B cell (primary cell): ENCODE measurements around the gene S100A8. TPM values are rescaled to one million over a fixed set of nuclear protein-coding genes. Genes with fewer than 3 reads are reported as not detected.
"Not testable (repeated sequence)": the region's sequence is repeated elsewhere in the genome, so short reads cannot be mapped to it uniquely, and the experiment has no call there.

Experiments
- ATAC-seq: fragments of 200-7000 bp; cut with Tn5 transposase; one replicate; pipeline ENCODE4 v1.10.0; 2021; ENCODE audit warnings: low read depth, mild to moderate bottlenecking, moderate number of reproducible peaks, moderate library complexity
- CTCF ChIA-PET: fragments of 350-600 bp; sonication (Branson Sonifier 250); formaldehyde crosslinking; loops from one replicate; lab custom pipeline; 2021; ENCODE audit warnings: antibody characterized with exemption, inconsistent platforms; lab: Charles Lee
- POLR2A ChIA-PET: fragments of 350-600 bp; sonication (Branson Sonifier 250); formaldehyde crosslinking; loops from one replicate; lab custom pipeline; 2021; ENCODE audit warnings: antibody characterized with exemption; lab: Charles Lee
- DNase-seq: peaks from one replicate; pipeline ENCODE4 v3.0.0; 2013
- H2AFZ ChIP-seq: 2 replicates; pipeline ENCODE4 v1.6.1; 2012; ENCODE audit warnings: mild to moderate bottlenecking, low read depth, low read length; ENCODE audit not compliant: insufficient read depth, poor library complexity, severe bottlenecking
- H3K27ac ChIP-seq, 2 donors: 1 replicate in 1 of 2; 2 replicates in 1 of 2; pipeline ENCODE4 v1.5.1; 2012 to 2013; ENCODE audit warnings: low read length in 2 of 2, mild to moderate bottlenecking in 2 of 2, moderate library complexity in 1 of 2
- H3K27me3 ChIP-seq, 4 experiments: fragments of 200-600 bp in 1 of 4; sonication (generic) in 1 of 4; replicated peaks in 1 of 4; 1 replicate in 2 of 4; 2 replicates in 2 of 4; pipeline versions ENCODE4 v1.6.1 to v1.7.0; 2013 to 2016; ENCODE audit warnings: low read length in 3 of 4, mild to moderate bottlenecking in 2 of 4, mixed read lengths in 1 of 4, moderate library complexity in 1 of 4; ENCODE audit not compliant: insufficient read depth in 4 of 4, control insufficient read depth in 3 of 4; ENCODE audit errors: control extremely low read depth in 1 of 4
- H3K36me3 ChIP-seq, 2 experiments: replicated peaks in 1 of 2; 1 replicate in 1 of 2; 2 replicates in 1 of 2; pipeline versions ENCODE4 v1.6.1 to v1.7.1; 2013; ENCODE audit warnings: low read length in 1 of 2; ENCODE audit not compliant: insufficient read depth in 2 of 2, control insufficient read depth in 1 of 2; ENCODE audit errors: control extremely low read depth in 1 of 2, extremely low read depth in 1 of 2
- H3K4me1 ChIP-seq, 2 donors: fragments of 200-600 bp in 1 of 2; sonication (generic) in 1 of 2; 1 replicate in 1 of 2; 2 replicates in 1 of 2; pipeline versions ENCODE4 v1.5.1 to v1.6.1; 2013 to 2017; ENCODE audit warnings: low read length in 2 of 2; ENCODE audit not compliant: control insufficient read depth in 2 of 2, insufficient read depth in 2 of 2
- H3K4me2 ChIP-seq: replicated peaks from 2 replicates; pipeline ENCODE3; 2012; ENCODE audit warnings: mild to moderate bottlenecking, low read depth, low read length; ENCODE audit not compliant: poor library complexity, severe bottlenecking
- H3K4me3 ChIP-seq, 5 experiments: fragments of 200-600 bp in 1 of 5; sonication (generic) in 1 of 5; 1 replicate in 3 of 5; 2 replicates in 2 of 5; pipeline versions ENCODE4 v1.5.1 to v1.7.0; 2011 to 2016; ENCODE audit warnings: low read length in 4 of 5, mild to moderate bottlenecking in 4 of 5, low read depth in 2 of 5, control low read depth in 1 of 5, moderate library complexity in 1 of 5; ENCODE audit not compliant: insufficient read depth in 1 of 5; ENCODE audit errors: control extremely low read depth in 1 of 5, extremely low read depth in 1 of 5
- H3K79me2 ChIP-seq: fragments of 200-600 bp; sonication (generic); one replicate; pipeline ENCODE4 v1.6.0; 2016; ENCODE audit warnings: low read length; ENCODE audit not compliant: control insufficient read depth, insufficient read depth
- H3K9ac ChIP-seq: fragments of 200-600 bp; sonication (generic); 2 replicates; pipeline ENCODE4 v1.6.1; 2017; ENCODE audit warnings: mild to moderate bottlenecking, low read length, moderate library complexity
- H3K9me3 ChIP-seq, 3 donors: one replicate each; pipeline versions ENCODE4 v1.6.1 to v1.7.1; 2013; ENCODE audit warnings: low read length in 2 of 3; ENCODE audit not compliant: control insufficient read depth in 2 of 3, insufficient read depth in 1 of 3; ENCODE audit errors: control extremely low read depth in 1 of 3
- H4K20me1 ChIP-seq: 2 replicates; pipeline ENCODE4 v1.6.0; 2012; ENCODE audit warnings: mild to moderate bottlenecking, low read length; ENCODE audit not compliant: insufficient read depth, control insufficient read depth, poor library complexity, severe bottlenecking
- H3K27ac Mint-ChIP-seq: one replicate; pipeline ENCODE4 v1.8.0; 2021; ENCODE audit warnings: mixed read lengths
- H3K27me3 Mint-ChIP-seq: one replicate; pipeline ENCODE4 v1.8.0; 2021; ENCODE audit warnings: mixed read lengths
- H3K4me1 Mint-ChIP-seq: one replicate; pipeline ENCODE4 v1.8.0; 2021; ENCODE audit warnings: mixed read lengths
- H3K4me3 Mint-ChIP-seq: one replicate; pipeline ENCODE4 v1.8.0; 2021; ENCODE audit warnings: mixed read lengths
- H3K9me3 Mint-ChIP-seq: one replicate; pipeline ENCODE4 v1.8.0; 2022; ENCODE audit warnings: mixed read lengths; ENCODE audit not compliant: insufficient read depth
- EZH2 ChIP-seq: IDR thresholded peaks from 2 replicates; pipeline ENCODE4 v1.6.1; 2012; ENCODE audit warnings: borderline replicate concordance, low read depth, mild to moderate bottlenecking, moderate library complexity, low read length; ENCODE audit not compliant: insufficient read depth, poor library complexity, severe bottlenecking
- WGBS: methylation state at CpG from one replicate; pipeline ENCODE4 v1.1.5; 2013; ENCODE audit warnings: missing lambda C conversion rate; ENCODE audit not compliant: insufficient coverage; 5-methylcytosine and 5-hydroxymethylcytosine counted together
- intact Hi-C: fragments of 100-400 bp; cut with micrococcal nuclease; formaldehyde crosslinking; loops from one replicate; pipeline ENCODE4 v1.10.0; 2022
- polyA plus RNA-seq: library from polyadenylated mRNA; depleted of rRNA; stranded (reverse); fragments of >200 nt; gene quantifications from 2 replicates; pipeline ENCODE4 v1.2.3, GENCODE V29; 2012
- total RNA-seq, 2 donors: library from RNA; stranded (reverse); fragments of 120-200 nt in 1 of 2; gene quantifications; 1 replicate in 1 of 2; 2 replicates in 1 of 2; pipeline versions ENCODE4 v1.2.3 to v1.2.4, GENCODE V29; 2013 to 2022
- TF ChIP-seq, protein P1 (sequence below): fragments of 200-600 bp; IDR thresholded peaks from one replicate; pipeline ENCODE4 v1.8.0; 2022; ENCODE audit warnings: antibody characterized with exemption, mild to moderate bottlenecking

Gene S100A8
- total and polyA plus RNA-seq, 2 donors (not counting 1 experiment from before 2014, with no cell fraction given): 3.3 to 16.7 TPM

DNA sequence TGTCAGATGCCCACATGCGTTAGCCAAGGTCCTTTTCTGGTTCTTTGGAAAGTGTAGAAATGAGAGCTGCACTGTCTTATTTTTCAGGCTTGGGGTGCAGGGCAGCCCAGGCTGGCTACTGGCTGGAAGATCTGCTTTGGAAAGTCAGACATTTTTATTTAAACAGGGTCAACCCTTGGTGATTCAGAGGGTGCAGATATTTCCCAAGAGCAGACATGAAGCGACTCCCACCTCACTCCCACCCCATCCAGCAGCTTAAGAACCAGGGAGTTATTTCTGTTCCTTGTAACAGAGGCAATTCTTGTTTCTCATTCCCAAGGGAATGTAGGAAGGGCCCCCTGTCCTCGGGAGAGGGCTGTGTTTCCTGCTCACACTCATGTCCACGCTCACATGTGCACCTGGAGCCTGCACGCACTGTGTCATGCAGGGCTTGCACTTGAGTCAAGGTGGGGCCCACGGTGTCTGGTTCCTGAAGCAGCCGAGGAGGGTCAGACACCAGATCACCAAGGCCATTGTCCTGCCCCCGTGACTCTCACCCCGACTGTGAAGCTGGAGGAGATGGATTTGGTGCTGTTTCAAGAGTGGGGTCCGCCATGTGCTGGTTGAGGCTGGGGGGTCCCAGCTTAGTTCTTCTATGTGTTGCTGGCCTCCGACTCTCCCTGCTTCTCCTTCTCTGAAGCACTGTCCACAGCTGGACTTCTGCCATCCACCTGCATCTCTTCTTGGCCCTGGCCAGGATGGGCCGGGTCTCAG is 26.4 kb upstream of the S100A8 start:
- DNase-seq: no peak
- POLR2A ChIA-PET: no interaction called here
- intact Hi-C loops: no loop called here
- no peak overlapping the region for H3K27ac Mint-ChIP-seq
- peaks cover 3% of the 10 kb centered on the region for H3K9me3 Mint-ChIP-seq
- 83% methylated on average over 9 of the region's 12 CpGs for WGBS
- H3K4me1 Mint-ChIP-seq: no peaks in the 10 kb centered on the region
- no peak overlapping the region for H3K27ac ChIP-seq
- no peak overlapping the region for H3K9ac ChIP-seq
- H3K4me1 ChIP-seq: no peaks in the 10 kb centered on the region
- H3K9me3 ChIP-seq: no peaks in the 10 kb centered on the region
- H3K27me3 ChIP-seq: peaks cover 0 to 13% (median 3%) of the 10 kb centered on the region in 4 experiments
- H3K27me3 Mint-ChIP-seq: peaks cover 24% of the 10 kb centered on the region
- H3K4me2 ChIP-seq: no peak overlapping the region
- CTCF ChIA-PET: no interaction called here
- no peak for ATAC-seq
- no peak overlapping the region for H3K4me3 ChIP-seq
- H3K36me3 ChIP-seq: no peaks in the 10 kb centered on the region
- H2AFZ ChIP-seq: no peak overlapping the region
- TF ChIP-seq EZH2: no peak
- TF ChIP-seq, protein P1, sequence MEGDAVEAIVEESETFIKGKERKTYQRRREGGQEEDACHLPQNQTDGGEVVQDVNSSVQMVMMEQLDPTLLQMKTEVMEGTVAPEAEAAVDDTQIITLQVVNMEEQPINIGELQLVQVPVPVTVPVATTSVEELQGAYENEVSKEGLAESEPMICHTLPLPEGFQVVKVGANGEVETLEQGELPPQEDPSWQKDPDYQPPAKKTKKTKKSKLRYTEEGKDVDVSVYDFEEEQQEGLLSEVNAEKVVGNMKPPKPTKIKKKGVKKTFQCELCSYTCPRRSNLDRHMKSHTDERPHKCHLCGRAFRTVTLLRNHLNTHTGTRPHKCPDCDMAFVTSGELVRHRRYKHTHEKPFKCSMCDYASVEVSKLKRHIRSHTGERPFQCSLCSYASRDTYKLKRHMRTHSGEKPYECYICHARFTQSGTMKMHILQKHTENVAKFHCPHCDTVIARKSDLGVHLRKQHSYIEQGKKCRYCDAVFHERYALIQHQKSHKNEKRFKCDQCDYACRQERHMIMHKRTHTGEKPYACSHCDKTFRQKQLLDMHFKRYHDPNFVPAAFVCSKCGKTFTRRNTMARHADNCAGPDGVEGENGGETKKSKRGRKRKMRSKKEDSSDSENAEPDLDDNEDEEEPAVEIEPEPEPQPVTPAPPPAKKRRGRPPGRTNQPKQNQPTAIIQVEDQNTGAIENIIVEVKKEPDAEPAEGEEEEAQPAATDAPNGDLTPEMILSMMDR: no peak
- H4K20me1 ChIP-seq: no peaks in the 10 kb centered on the region
- no peaks in the 10 kb centered on the region for H3K79me2 ChIP-seq
- no peak overlapping the region for H3K4me3 Mint-ChIP-seq

DNA sequence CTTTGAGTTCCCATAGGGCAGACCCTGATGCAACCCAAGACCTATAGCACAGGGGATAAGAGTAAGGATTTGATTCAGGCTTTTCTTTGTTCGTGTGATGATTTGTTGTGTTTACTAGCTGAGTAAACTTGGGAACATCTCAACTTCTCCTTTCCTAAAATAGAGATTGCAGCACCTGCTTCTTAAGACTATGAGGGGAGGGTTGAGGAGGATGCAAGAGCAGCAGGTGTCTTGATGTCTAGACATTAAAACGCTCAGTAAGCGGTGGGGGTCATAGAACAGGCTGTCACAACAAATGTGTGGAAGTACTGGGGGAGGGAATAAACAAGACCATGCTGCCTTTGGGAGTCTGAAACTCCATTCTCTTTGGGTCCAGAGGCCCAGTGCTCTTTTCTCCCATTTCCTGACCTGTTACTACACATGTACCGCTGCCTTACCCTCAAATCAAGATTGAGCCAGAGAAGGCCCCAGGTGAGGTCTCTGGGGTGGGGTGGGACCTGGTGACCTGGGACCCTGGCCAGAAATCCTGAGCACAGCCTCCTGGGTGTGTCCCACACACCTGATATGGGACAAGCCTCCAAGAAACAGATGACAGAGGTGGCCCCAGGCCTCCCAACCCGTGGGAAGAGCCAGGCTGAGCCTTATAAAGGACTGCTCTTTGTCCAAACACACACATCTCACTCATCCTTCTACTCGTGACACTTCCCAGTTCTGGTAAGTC is 25.1 kb upstream of the S100A8 start, which contains the start of gene S100A7A:
TSS of gene S100A7A (plus strand) at position 671 of the 721 bp plus-strand sequence. CDS start 1,563 bp downstream, outside the sequence.
- POLR2A ChIA-PET: no interaction called here
- H3K4me1 Mint-ChIP-seq: no peaks in the 10 kb centered on the region
- peaks cover 3% of the 10 kb centered on the region for H3K9me3 Mint-ChIP-seq
- no peak for TF ChIP-seq EZH2
- TF ChIP-seq, protein P1: no peak
- ATAC-seq: no peak
- Histone ChIP-seq H3K4me3 (no peak within 1 kb of the TSS), H2AFZ (no peak within 1 kb of the TSS), H3K9me3 (no peaks in the 10 kb centered on the region), H3K27ac (no peak within 1 kb of the TSS), H3K9ac (no peak within 1 kb of the TSS), H3K4me1 (no peaks in the 10 kb centered on the region), H3K27me3 (peaks cover 0 to 13% (median 2%) of the 10 kb centered on the region in 4 experiments), H4K20me1 (no peaks in the 10 kb centered on the region), H3K79me2 (no peaks in the 10 kb centered on the region), H3K4me2 (no peak within 1 kb of the TSS), H3K36me3 (no peaks in the 10 kb centered on the region)
- intact Hi-C loops: no loop called here
- no peak within 1 kb of the TSS for H3K4me3 Mint-ChIP-seq
- H3K27me3 Mint-ChIP-seq: peaks cover 21% of the 10 kb centered on the region
- H3K27ac Mint-ChIP-seq: no peak within 1 kb of the TSS
- no peak for DNase-seq
- CTCF ChIA-PET: no interaction called here
- WGBS: 73% methylated on average over 4 of the region's 6 CpGs

DNA sequence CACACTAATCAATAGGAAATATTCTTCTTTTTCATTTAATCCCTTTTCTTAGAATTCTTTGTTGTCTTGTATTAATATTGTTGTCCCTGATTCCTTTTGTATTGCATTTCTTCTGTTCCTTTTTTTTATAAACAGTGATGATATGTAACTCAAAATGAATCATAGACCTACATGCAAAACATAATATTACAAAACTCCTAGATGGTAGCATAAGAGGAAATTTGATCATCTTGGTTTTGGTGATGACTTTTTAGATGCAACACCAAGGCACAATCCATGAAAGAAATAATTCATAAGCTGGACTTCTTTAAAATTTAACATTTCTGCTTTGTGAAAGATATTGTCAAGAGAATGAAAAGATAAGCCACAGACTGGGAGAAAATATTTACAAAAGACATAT is 23.1 kb upstream of the S100A8 start:
- H3K36me3 ChIP-seq, intact Hi-C loops, H3K9me3 Mint-ChIP-seq, POLR2A ChIA-PET, H2AFZ ChIP-seq, CTCF ChIA-PET, H3K4me2 ChIP-seq, DNase-seq, H3K27ac ChIP-seq, H3K9me3 ChIP-seq, H3K27ac Mint-ChIP-seq, H3K4me3 ChIP-seq, H3K9ac ChIP-seq, ATAC-seq, H3K79me2 ChIP-seq, H3K27me3 ChIP-seq, H3K4me3 Mint-ChIP-seq, H3K4me1 ChIP-seq, H3K4me1 Mint-ChIP-seq, H4K20me1 ChIP-seq: not testable (repeated sequence)
- peaks cover 23% of the 10 kb centered on the region for H3K27me3 Mint-ChIP-seq
